HFFc6 (cell line): ENCODE results near the gene MCHR1. TPM values are rescaled to one million over a fixed set of nuclear protein-coding genes. Genes with fewer than 3 reads are reported as not detected.

Source experiments
- DNase-seq: peaks from one replicate; pipeline ENCODE4 v3.0.0-alpha.2; 2018
- H3K27ac Mint-ChIP-seq: 2 replicates; pipeline ENCODE4 v1.8.0; 2020; ENCODE audit warnings: mild to moderate bottlenecking, mixed read lengths
- H3K27me3 Mint-ChIP-seq: 2 replicates; pipeline ENCODE4 v1.8.0; 2021; ENCODE audit warnings: mild to moderate bottlenecking, moderate library complexity, mixed read lengths; ENCODE audit not compliant: insufficient read depth
- H3K36me3 Mint-ChIP-seq: 2 replicates; pipeline ENCODE4 v1.8.0; 2021; ENCODE audit warnings: low read depth, mixed read lengths
- H3K4me1 Mint-ChIP-seq: 2 replicates; pipeline ENCODE4 v1.8.0; 2020; ENCODE audit warnings: low read depth, mixed read lengths
- H3K4me3 Mint-ChIP-seq: 2 replicates; pipeline ENCODE4 v1.8.0; 2020; ENCODE audit warnings: mild to moderate bottlenecking, moderate library complexity, mixed read lengths
- H3K9me3 Mint-ChIP-seq: 2 replicates; pipeline ENCODE4 v1.8.0; 2020; ENCODE audit warnings: mild to moderate bottlenecking, mixed read lengths
- CTCF ChIP-seq: fragments of 200-600 bp; sonication (generic); IDR thresholded peaks from 2 replicates; pipeline ENCODE4 v1.5.0; 2021; ENCODE audit warnings: antibody characterized with exemption, mild to moderate bottlenecking
- total RNA-seq, 6 experiments: library from RNA; stranded (reverse); fragmentation: NEBNext Ultra II Directional; extraction: Animal tissue kit (Norgen Biotek cat#: 25700); gene quantifications; 2 replicates in 1 of 6; 3 replicates in 5 of 6; pipeline ENCODE4 v1.2.3, GENCODE V29; 2021

MCHR1 gene
- total RNA-seq, 6 experiments from 2014 or later: 0.28 TPM; not detected in 5

DNA sequence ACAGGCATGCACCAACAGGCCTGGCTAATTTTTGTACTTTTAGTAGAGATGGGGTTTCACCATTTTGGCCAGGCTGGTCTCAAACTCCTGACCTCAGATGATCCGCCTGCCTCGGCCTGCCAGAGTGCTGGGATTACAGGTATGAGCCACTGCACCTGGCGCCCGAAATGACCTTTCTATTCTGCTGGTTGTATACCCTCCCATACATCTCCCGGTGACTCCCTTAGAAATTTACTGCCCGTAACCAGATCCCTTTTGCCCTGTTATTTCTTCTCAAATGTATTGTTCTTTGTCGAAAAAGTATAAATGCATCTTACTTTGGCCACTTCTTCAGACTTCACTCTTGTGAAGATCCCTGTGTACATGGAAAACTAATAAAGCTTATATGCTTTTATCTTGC, 22.0 kb downstream of the MCHR1 start:
- no peaks in the 10 kb centered on the region for H3K36me3 Mint-ChIP-seq
- H3K27ac Mint-ChIP-seq: no peak overlapping the region
- H3K4me3 Mint-ChIP-seq: no peak overlapping the region
- no peak for DNase-seq
- no peak for TF ChIP-seq CTCF
- H3K9me3 Mint-ChIP-seq: no peaks in the 10 kb centered on the region
- H3K27me3 Mint-ChIP-seq: peaks cover 8% of the 10 kb centered on the region
- H3K4me1 Mint-ChIP-seq: no peaks in the 10 kb centered on the region

GRCh38 chr22:40703174-40703573, 23.9 kb downstream of the MCHR1 start:
- H3K4me3 Mint-ChIP-seq: no peak overlapping the region
- no peak overlapping the region for H3K27ac Mint-ChIP-seq
- no peak for DNase-seq
- H3K36me3 Mint-ChIP-seq: peaks cover 8% of the 10 kb centered on the region; the same call in 1 of the 2 replicates
- peaks cover 11% of the 10 kb centered on the region for H3K9me3 Mint-ChIP-seq
- peaks cover 4% of the 10 kb centered on the region for H3K27me3 Mint-ChIP-seq
- H3K4me1 Mint-ChIP-seq: no peaks in the 10 kb centered on the region
- TF ChIP-seq CTCF: no peak

- no peak for DNase-seq
- Mint-ChIP-seq H3K27me3 (peaks cover 4% of the 10 kb centered on the region), H3K27ac (no peak overlapping the region), H3K9me3 (peaks cover 11% of the 10 kb centered on the region), H3K36me3 (peaks cover 10% of the 10 kb centered on the region; the same call in 1 of the 2 replicates), H3K4me3 (no peak overlapping the region), H3K4me1 (no peaks in the 10 kb centered on the region)
- no peak for TF ChIP-seq CTCF
These were observed 24.5 kb downstream of the MCHR1 start for GRCh38 chr22:40703736-40704135.

GRCh38 chr22:40705918-40706682, 26.8 kb downstream of the MCHR1 start:
- Mint-ChIP-seq H3K4me3 (no peak overlapping the region), H3K27me3 (peaks cover 4% of the 10 kb centered on the region), H3K36me3 (peaks cover 10% of the 10 kb centered on the region; the same call in 1 of the 2 replicates), H3K4me1 (peaks cover 12% of the 10 kb centered on the region), H3K9me3 (peaks cover 11% of the 10 kb centered on the region), H3K27ac (no peak overlapping the region)
- TF ChIP-seq CTCF: no peak
- no peak for DNase-seq

- peaks cover 11% of the 10 kb centered on the region for H3K9me3 Mint-ChIP-seq
These were observed 27.9 kb downstream of the MCHR1 start for GRCh38 chr22:40707154-40707553.

More at GRCh38 chr22:40707154-40707553, 27.9 kb downstream of the MCHR1 start:
- DNase-seq: no peak
- no peak overlapping the region for H3K4me3 Mint-ChIP-seq
- H3K27ac Mint-ChIP-seq: no peak overlapping the region
- H3K27me3 Mint-ChIP-seq: peaks cover 4% of the 10 kb centered on the region
- TF ChIP-seq CTCF: no peak
- peaks cover 20% of the 10 kb centered on the region for H3K4me1 Mint-ChIP-seq
- peaks cover 10% of the 10 kb centered on the region; the same call in 1 of the 2 replicates for H3K36me3 Mint-ChIP-seq
